ENCODE data around the gene MSMO1.

MSMO1 gene

DNA sequence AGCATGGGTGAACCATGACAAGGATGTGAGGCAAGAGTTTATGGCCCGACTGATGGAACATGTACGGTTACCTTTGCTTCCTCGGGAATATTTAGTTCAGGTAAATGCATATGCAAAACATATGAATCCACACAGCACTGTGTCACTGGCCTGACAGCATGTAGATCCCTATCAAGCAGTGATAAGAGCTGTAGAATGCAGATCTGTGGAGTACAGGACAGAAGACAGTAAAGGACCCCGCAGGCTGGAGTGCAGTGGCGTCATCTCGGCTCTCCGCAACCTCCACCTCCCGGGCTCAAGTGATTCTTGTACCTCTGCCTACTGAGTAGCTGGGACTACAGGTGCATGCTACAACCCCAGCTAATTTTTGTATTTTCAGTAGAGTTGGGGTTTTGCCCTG is 29.8 kb upstream of the MSMO1 start:
- H3K79me2 ChIP-seq (ENCODE audit: control insufficient read depth, low read length), result no peaks in the 10 kb centered on the region
- H3K27ac ChIP-seq (ENCODE audit: low read depth, low read length), result no peak overlapping the region
- H3K4me2 ChIP-seq (ENCODE audit: low read length), result no peak overlapping the region
- no peaks in the 10 kb centered on the region for H3K27me3 ChIP-seq (ENCODE audit: control insufficient read depth, low read length)
- no peaks in the 10 kb centered on the region for H4K20me1 ChIP-seq (ENCODE audit: control insufficient read depth, insufficient read depth, low read depth, low read length)
- TF ChIP-seq, protein P1, sequence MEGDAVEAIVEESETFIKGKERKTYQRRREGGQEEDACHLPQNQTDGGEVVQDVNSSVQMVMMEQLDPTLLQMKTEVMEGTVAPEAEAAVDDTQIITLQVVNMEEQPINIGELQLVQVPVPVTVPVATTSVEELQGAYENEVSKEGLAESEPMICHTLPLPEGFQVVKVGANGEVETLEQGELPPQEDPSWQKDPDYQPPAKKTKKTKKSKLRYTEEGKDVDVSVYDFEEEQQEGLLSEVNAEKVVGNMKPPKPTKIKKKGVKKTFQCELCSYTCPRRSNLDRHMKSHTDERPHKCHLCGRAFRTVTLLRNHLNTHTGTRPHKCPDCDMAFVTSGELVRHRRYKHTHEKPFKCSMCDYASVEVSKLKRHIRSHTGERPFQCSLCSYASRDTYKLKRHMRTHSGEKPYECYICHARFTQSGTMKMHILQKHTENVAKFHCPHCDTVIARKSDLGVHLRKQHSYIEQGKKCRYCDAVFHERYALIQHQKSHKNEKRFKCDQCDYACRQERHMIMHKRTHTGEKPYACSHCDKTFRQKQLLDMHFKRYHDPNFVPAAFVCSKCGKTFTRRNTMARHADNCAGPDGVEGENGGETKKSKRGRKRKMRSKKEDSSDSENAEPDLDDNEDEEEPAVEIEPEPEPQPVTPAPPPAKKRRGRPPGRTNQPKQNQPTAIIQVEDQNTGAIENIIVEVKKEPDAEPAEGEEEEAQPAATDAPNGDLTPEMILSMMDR (IDR thresholded peaks at IDR 0.05; ENCODE audit: low read depth, low read length, poor library complexity, severe bottlenecking), result no peak
- TF ChIP-seq EZH2phosphoT487 (IDR thresholded peaks at IDR 0.05; ENCODE audit: borderline replicate concordance, low read length), result no peak
- no peaks in the 10 kb centered on the region for H3K9me2 ChIP-seq (replicated peaks; ENCODE audit: control insufficient read depth, low read length)
- H3K4me1 ChIP-seq (ENCODE audit: control insufficient read depth, low read length), result peaks cover 28% of the 10 kb centered on the region
- peaks cover 8% of the 10 kb centered on the region; the same call in 1 of the 2 replicates for H3K36me3 ChIP-seq (ENCODE audit: control insufficient read depth, low read length)
- H3F3A ChIP-seq (ENCODE audit: control insufficient read depth, insufficient read depth), result peaks cover 14% of the 10 kb centered on the region
- H3K9me3 ChIP-seq (ENCODE audit: control insufficient read depth, insufficient read depth, low read length), result no peaks in the 10 kb centered on the region
- no peak overlapping the region for H3K4me3 ChIP-seq (ENCODE audit: low read length)

DNA sequence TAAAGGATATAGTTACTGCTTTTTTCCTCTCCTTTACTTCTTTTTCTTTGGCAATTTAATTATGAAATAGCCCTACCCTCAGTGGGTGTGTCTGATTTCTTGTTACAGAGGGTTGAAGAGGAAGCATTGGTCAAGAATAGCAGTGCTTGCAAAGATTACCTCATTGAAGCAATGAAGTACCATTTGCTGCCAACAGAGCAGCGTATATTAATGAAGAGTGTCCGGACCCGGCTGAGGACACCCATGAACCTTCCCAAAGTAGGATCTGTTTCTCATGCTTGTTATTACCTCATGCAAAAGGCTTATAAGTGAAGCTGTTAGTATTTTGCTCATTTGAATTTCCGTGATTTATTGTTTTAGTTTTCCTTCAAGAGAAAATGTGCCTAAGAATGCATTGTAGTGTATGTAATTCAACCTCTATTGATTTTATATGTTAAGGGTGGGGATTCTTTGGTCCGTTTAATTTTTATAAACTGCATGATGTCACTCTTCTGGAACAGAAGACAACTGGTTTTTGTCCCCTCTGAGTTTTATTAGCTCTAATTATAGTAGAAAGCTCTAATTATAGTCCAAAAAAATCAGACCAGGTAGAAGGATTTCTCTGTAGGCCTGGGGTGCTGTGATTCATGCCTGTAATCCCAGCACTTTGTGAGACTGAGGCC is 27.9 kb upstream of the MSMO1 start:
- no peaks in the 10 kb centered on the region for H3K9me2 ChIP-seq (replicated peaks; ENCODE audit: control insufficient read depth, low read length)
- no peak overlapping the region for H3K27ac ChIP-seq (ENCODE audit: low read depth, low read length)
- H3K4me3 ChIP-seq (ENCODE audit: low read length), result no peak overlapping the region
- H3K79me2 ChIP-seq (ENCODE audit: control insufficient read depth, low read length), result no peaks in the 10 kb centered on the region
- no peak overlapping the region for H3K4me2 ChIP-seq (ENCODE audit: low read length)
- peaks cover 9% of the 10 kb centered on the region for H3F3A ChIP-seq (ENCODE audit: control insufficient read depth, insufficient read depth)
- H3K4me1 ChIP-seq (ENCODE audit: control insufficient read depth, low read length), result peaks cover 11% of the 10 kb centered on the region
- peaks cover 8% of the 10 kb centered on the region; the same call in 1 of the 2 replicates for H3K36me3 ChIP-seq (ENCODE audit: control insufficient read depth, low read length)
- no peaks in the 10 kb centered on the region for H4K20me1 ChIP-seq (ENCODE audit: control insufficient read depth, insufficient read depth, low read depth, low read length)
- H3K27me3 ChIP-seq (ENCODE audit: control insufficient read depth, low read length), result no peaks in the 10 kb centered on the region
- no peaks in the 10 kb centered on the region for H3K9me3 ChIP-seq (ENCODE audit: control insufficient read depth, insufficient read depth, low read length)
- no peak for TF ChIP-seq EZH2phosphoT487 (IDR thresholded peaks at IDR 0.05; ENCODE audit: borderline replicate concordance, low read length)
- TF ChIP-seq, protein P1 (IDR thresholded peaks at IDR 0.05; ENCODE audit: low read depth, low read length, poor library complexity, severe bottlenecking), result no peak

DNA sequence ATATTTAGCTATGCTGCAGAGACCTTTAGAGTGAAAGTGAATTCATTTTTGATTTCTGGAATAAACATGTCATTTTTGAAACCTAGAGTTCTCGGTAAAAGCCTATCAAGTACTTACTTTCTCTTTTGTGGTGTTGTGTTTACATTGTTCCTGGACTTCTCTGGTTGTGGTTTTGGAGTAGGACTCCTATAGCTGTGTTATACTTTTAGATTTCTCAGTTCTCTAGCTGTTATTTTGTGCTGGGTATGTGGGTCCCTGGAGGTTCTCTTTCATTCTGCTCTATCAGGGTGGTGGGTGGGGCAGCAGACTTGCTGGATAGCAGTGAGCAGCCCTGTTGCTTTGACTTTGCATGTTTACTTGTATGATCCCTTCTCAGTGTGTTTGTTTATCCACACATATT is 25.6 kb upstream of the MSMO1 start:
- H3K27me3 ChIP-seq (ENCODE audit: control insufficient read depth, low read length), result no peaks in the 10 kb centered on the region
- no peak overlapping the region for H3K4me3 ChIP-seq (ENCODE audit: low read length)
- H3K36me3 ChIP-seq (ENCODE audit: control insufficient read depth, low read length), result peaks cover 26% of the 10 kb centered on the region
- no peaks in the 10 kb centered on the region for H3K79me2 ChIP-seq (ENCODE audit: control insufficient read depth, low read length)
- H3K4me2 ChIP-seq (ENCODE audit: low read length), result no peak overlapping the region
- no peaks in the 10 kb centered on the region for H3F3A ChIP-seq (ENCODE audit: control insufficient read depth, insufficient read depth)
- no peaks in the 10 kb centered on the region for H4K20me1 ChIP-seq (ENCODE audit: control insufficient read depth, insufficient read depth, low read depth, low read length)
- no peaks in the 10 kb centered on the region for H3K4me1 ChIP-seq (ENCODE audit: control insufficient read depth, low read length)
- H3K9me2 ChIP-seq (replicated peaks; ENCODE audit: control insufficient read depth, low read length), result no peaks in the 10 kb centered on the region
- no peaks in the 10 kb centered on the region for H3K9me3 ChIP-seq (ENCODE audit: control insufficient read depth, insufficient read depth, low read length)
- H3K27ac ChIP-seq (ENCODE audit: low read depth, low read length), result no peak overlapping the region
- TF ChIP-seq EZH2phosphoT487 (IDR thresholded peaks at IDR 0.05; ENCODE audit: borderline replicate concordance, low read length), result no peak
- TF ChIP-seq, protein P1 (IDR thresholded peaks at IDR 0.05; ENCODE audit: low read depth, low read length, poor library complexity, severe bottlenecking), result no peak

Measured in DOHH2 (cell line).